IMR-90 (cell line): ENCODE measurements around the gene HES4.

Experiments
- BHLHE40 ChIP-seq: fragments of 150-350 bp; IDR thresholded peaks from 2 replicates; pipeline ENCODE4 v1.6.1; 2016; ENCODE audit warnings: mild to moderate bottlenecking, low read depth, low read length
- CEBPB ChIP-seq: IDR thresholded peaks from 2 replicates; pipeline ENCODE4 v1.6.1; 2012; ENCODE audit warnings: low read depth, low read length, improper control_type of control experiment
- CHD1 ChIP-seq: IDR thresholded peaks from 2 replicates; pipeline ENCODE4 v1.6.1; 2012; ENCODE audit warnings: low read depth, low read length, improper control_type of control experiment
- MAFK ChIP-seq: IDR thresholded peaks from 2 replicates; pipeline ENCODE4 v1.6.1; 2012; ENCODE audit warnings: low read depth, low read length, improper control_type of control experiment
- MAZ ChIP-seq: IDR thresholded peaks from 2 replicates; pipeline ENCODE4 v1.6.1; 2012; ENCODE audit warnings: low read depth, mild to moderate bottlenecking, low read length, improper control_type of control experiment, moderate library complexity, borderline replicate concordance
- MXI1 ChIP-seq: IDR thresholded peaks from 2 replicates; pipeline ENCODE4 v1.6.1; 2012; ENCODE audit warnings: low read depth, mild to moderate bottlenecking, low read length, moderate library complexity, borderline replicate concordance
- NFE2L2 ChIP-seq: fragments of 150-350 bp; IDR thresholded peaks from 2 replicates; pipeline ENCODE4 v1.6.1; 2016; ENCODE audit warnings: low read depth, mild to moderate bottlenecking, low read length
- POLR2A ChIP-seq: IDR thresholded peaks from 2 replicates; pipeline ENCODE4 v1.6.1; 2012; ENCODE audit warnings: mild to moderate bottlenecking, low read depth, low read length
- RAD21 ChIP-seq: IDR thresholded peaks from 2 replicates; pipeline ENCODE4 v1.6.1; 2012; ENCODE audit warnings: low read length, improper control_type of control experiment
- RFX5 ChIP-seq: IDR thresholded peaks from 2 replicates; pipeline ENCODE4 v1.8.0; 2012; ENCODE audit warnings: low read depth, mild to moderate bottlenecking, low read length, moderate library complexity
- SMC3 ChIP-seq: fragments of 150-350 bp; IDR thresholded peaks from 2 replicates; pipeline ENCODE4 v1.6.1; 2016; ENCODE audit warnings: low read depth, mild to moderate bottlenecking, antibody characterized with exemption, low read length, moderate library complexity
- TF ChIP-seq, protein P1 (sequence below): conservative IDR thresholded peaks from 2 replicates; pipeline ENCODE4 v1.5.1; 2012; ENCODE audit warnings: mild to moderate bottlenecking, low read depth, low read length, improper control_type of control experiment
- TF ChIP-seq, protein P2 (sequence below): fragments of 150-350 bp; IDR thresholded peaks from 2 replicates; pipeline ENCODE4 v1.6.1; 2016; ENCODE audit warnings: low read depth, mild to moderate bottlenecking, low read length, moderate library complexity, borderline replicate concordance
- TF ChIP-seq, protein P3 (sequence below): fragments of 150-350 bp; IDR thresholded peaks from 2 replicates; pipeline ENCODE4 v1.6.1; 2017; ENCODE audit warnings: mild to moderate bottlenecking, antibody characterized with exemption, low read length, low read depth

DNA sequence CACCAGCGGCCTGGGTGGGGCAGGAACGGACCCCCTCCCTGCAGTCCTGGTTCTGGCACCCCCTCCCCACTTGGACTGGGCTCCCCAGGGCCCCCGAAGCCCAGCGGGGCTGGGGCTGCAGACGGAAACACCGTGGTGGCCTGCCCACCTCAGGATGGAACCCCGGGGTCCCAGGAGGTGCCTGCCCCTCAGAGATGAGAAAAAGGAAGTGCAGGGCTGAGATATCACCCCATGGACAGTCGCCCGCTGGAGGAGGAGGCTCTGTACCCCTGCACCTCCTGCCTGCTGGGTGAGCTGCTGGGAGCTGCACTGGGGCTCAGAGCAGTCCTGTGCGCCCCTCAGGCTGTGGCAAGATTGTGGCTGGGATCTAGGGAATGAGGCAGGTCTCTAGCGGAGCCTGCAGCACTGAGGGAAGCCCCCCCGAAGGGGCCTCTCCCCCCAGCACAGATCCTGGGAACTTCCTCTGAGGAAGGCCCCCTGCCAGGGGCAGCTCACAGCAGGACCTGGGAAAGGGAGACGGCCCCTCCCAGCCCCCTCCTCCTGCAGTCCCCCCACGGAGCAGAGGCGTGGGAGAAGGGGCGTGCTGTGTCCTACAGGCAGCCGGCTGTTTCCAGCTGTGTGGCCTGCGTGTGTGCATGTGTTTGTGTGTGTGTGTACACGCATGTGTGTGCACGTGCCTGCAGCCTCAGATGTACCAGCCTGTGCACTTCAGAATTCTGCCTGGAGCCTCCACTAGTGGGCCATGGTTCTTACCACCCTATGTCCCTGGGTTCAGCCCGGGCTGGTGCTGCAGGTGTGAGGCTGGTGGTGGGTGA lies 26.9 kb upstream of the HES4 start:
- TF ChIP-seq MAFK (no peak), RAD21 (no peak), NFE2L2 (no peak), SMC3 (no peak), POLR2A (no peak), MXI1 (no peak), MAZ (no peak), BHLHE40 (no peak), CEBPB (no peak), RFX5 (no peak), CHD1 (no peak)
- TF ChIP-seq, protein P1, sequence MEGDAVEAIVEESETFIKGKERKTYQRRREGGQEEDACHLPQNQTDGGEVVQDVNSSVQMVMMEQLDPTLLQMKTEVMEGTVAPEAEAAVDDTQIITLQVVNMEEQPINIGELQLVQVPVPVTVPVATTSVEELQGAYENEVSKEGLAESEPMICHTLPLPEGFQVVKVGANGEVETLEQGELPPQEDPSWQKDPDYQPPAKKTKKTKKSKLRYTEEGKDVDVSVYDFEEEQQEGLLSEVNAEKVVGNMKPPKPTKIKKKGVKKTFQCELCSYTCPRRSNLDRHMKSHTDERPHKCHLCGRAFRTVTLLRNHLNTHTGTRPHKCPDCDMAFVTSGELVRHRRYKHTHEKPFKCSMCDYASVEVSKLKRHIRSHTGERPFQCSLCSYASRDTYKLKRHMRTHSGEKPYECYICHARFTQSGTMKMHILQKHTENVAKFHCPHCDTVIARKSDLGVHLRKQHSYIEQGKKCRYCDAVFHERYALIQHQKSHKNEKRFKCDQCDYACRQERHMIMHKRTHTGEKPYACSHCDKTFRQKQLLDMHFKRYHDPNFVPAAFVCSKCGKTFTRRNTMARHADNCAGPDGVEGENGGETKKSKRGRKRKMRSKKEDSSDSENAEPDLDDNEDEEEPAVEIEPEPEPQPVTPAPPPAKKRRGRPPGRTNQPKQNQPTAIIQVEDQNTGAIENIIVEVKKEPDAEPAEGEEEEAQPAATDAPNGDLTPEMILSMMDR: no peak
- TF ChIP-seq, protein P2, sequence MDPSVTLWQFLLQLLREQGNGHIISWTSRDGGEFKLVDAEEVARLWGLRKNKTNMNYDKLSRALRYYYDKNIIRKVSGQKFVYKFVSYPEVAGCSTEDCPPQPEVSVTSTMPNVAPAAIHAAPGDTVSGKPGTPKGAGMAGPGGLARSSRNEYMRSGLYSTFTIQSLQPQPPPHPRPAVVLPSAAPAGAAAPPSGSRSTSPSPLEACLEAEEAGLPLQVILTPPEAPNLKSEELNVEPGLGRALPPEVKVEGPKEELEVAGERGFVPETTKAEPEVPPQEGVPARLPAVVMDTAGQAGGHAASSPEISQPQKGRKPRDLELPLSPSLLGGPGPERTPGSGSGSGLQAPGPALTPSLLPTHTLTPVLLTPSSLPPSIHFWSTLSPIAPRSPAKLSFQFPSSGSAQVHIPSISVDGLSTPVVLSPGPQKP: no peak
- TF ChIP-seq, protein P3, sequence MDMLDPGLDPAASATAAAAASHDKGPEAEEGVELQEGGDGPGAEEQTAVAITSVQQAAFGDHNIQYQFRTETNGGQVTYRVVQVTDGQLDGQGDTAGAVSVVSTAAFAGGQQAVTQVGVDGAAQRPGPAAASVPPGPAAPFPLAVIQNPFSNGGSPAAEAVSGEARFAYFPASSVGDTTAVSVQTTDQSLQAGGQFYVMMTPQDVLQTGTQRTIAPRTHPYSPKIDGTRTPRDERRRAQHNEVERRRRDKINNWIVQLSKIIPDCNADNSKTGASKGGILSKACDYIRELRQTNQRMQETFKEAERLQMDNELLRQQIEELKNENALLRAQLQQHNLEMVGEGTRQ: no peak
